Anterior cingulate cortex (tissue), 58 donors: ENCODE measurements around the gene GOSR2.
"Not testable (repeated sequence)": the region's sequence is repeated elsewhere in the genome, so short reads cannot be mapped to it uniquely, and the experiment has no call there.

Experiments used
- DNase-seq, 58 donors: peaks; one replicate each; lab custom pipeline; 2025; lab: John Stamatoyannopoulos, UW

GOSR2 gene

DNA sequence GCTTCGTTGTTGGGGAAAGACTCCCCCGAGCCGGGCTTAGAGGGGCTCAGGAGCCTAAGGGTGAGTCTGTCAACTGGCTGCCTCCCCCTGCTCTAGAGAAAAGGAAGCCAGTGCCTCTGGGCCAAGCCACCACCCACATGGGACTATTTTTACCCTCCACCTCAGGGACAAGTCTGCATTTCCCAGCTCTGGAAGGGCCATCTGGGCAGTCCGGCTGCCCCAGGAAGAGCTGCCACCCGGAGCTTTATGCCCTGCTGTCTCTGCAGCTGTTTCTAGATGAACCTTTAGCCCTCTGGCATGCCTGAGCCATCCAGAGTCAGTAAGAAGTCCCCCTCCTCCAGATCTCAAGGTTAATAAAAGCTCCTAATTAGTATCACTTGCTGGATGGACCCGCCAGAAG is 61.4 kb downstream of the GOSR2 start:
- DNase-seq = no peak

DNA sequence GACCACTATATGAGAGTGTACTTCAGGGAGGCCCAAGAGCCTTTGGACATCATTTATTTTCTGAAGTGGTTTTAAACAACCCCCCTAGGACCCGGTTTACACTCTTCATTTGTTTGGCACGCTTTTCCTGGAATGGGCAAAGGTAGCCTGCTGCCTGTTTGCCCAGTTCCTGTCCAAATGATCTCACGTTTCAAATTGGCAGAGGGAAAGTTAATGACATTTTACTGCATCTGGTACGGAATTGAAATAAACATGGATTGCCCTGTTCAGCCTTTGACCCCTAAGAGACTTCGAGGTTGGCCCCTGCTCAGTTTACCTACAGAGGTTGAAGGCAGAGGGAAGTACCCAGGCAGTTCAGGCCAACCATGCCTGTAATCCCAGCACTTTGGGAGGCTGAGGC is 61.9 kb downstream of the GOSR2 start:
- DNase-seq = no peak

DNA sequence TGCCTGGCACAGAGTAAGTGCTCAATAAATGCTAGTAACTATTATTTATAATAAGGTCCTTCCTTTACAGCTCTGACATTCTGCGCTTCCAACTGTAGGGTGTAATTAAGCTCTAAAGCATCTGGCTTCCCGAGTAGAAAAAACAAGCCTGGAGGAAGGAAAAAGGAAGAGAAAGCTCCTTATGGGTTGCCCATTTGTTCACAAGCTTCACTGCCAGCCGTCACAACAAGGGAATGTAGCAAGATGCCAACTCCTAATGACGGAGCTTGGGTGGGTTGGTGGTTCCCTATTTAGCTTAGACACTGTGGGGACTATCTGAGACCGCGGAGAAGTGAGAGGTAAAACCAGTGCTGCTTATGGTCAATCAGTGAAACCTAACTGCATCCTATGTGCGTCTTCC is 63.4 kb downstream of the GOSR2 start:
- peak in 7 of 58 donors; percentile 9 to 32 (median 18) for DNase-seq

DNA sequence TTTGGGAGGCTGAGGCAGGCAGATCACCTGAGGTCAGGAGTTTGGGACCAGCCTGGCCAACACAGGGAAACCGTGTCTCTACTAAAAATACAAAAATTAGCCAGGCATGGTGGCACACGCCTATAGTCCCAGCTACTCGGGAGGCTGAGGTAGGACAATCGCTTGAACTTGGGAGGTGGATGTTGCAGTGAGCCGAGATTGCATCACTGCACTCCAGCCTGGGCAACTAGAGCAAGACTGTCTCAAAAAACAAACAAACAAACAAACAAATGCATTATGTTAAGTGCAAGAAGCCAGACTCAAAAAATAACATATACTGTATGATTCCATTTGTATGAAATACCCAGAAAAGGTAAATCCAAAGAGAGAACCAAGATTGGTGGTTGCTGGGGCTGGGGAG is 65.0 kb downstream of the GOSR2 start:
- not testable (repeated sequence) for DNase-seq

DNA sequence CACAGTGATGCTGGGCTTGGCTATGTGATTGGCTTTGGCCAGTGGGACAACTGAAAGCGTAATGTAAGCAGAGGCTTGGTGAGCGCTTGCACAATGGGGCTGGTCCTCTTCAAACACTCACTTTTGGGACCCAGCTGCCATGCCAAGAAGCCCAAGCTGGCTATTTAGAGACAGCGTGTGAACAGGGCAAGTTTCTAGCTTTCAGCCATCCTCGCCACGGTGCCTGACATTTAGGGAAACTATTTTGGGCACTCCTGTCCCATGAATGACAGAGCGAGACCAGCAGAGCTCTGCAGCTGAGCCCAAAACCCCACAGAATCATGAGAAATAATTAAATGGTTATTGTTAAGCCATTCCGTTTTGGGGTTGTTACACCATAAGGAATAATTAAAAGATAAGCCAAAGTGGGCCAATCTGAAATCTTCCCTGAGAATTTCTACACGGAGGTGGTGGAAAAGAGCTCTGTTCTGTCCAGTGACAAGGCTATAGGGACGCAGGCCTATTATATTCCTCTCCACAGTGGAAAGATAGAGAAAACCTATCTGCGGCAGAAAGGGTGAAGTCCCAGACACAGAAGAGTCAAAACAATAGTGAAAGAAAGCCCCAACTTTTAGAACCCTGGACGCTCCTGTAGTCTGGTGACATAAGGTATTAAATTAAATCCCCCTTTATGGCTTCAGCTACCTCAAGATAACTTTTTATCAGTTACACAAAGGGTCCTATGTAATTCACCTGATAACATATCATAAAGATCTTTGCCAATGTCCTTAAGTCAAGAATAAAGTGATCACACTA is 66.9 kb downstream of the GOSR2 start:
- no peak for DNase-seq

DNA sequence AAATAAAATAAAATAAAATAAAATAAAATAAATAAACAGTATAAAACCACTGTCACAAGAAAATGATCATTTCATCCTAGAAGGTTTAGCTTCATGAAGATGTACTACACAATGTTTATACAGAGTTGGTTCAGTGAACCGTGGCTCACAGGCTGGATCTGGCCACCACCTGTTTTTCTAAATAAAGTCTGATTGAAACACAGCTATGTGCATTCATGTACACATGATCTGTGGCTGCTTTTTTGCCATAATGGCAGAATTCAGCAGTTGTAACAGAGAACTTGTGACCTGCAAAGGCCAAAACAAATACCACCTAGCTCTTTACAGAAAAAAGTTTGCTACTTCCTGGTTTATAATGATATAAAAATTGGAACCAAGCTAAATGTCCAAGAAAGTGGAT is 68.7 kb downstream of the GOSR2 start:
- DNase-seq = no peak
